Iris pigment epithelial cell (primary cell): ENCODE measurements around the gene RXRB.
A peak's percentile ranks its signal among the peaks of the same experiment; 100 is the strongest.
"Not testable (repeated sequence)": the region's sequence is repeated elsewhere in the genome, so short reads cannot be mapped to it uniquely, and the experiment has no call there.

Experiments
- DNase-seq: peaks from one replicate; pipeline ENCODE4 v3.0.0-alpha.2; 2011; ENCODE audit warnings: low read depth

The RXRB gene

DNA sequence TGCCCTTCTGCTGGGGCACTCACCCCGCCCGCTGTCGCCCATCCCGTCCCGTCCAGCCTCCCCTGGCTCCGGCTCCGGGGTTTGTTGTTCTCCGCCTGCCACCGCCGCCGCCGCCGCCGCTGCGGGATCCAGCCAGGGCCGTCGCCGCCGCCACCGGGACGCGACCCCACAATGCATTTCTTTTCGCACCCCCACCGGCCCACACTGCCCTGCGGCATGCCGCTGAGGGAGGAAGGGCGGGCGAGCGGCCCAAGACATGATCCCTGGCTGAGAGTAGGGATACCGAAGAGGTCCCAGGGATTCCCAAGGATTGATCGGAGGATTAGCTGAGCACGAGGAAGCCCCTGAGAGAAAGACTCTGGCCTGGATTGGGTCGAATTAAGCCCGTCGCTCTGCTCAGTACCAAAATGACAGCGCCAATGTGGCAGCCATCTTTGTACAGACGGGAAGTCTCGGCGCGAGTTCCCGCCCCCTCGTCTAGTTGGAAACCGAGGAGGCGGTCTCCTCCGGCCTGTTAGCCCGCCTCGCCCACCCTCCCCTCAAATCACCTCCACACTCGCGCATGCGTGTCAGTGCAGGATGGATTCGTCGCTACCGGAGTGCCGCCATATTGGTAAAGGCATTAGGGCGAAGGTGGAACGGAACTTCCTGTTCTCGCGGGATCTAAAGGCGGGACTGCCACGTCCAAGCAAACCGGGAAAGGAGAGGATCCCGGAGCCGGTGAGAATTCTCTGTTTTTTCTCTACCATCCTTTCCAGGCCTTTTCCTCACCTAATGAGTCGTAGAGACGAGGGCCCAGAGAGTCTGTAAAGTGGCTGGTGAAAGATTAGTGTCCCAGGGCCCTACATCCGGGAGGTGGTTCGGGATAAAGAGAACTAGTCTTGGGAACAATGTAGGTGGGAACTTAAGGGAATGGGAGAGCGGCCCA lies at the start of gene RXRB, which contains the start of gene SLC39A7:
Gene RXRB, minus strand, starts transcription at position 447 of the 928 bp plus-strand sequence. Its CDS starts 189 bp downstream, at position 258.
Gene SLC39A7, plus strand, starts transcription at position 649 of the 928 bp plus-strand sequence. CDS start 379 bp downstream, outside the sequence.
- DNase-seq: peak; percentile 99

DNA sequence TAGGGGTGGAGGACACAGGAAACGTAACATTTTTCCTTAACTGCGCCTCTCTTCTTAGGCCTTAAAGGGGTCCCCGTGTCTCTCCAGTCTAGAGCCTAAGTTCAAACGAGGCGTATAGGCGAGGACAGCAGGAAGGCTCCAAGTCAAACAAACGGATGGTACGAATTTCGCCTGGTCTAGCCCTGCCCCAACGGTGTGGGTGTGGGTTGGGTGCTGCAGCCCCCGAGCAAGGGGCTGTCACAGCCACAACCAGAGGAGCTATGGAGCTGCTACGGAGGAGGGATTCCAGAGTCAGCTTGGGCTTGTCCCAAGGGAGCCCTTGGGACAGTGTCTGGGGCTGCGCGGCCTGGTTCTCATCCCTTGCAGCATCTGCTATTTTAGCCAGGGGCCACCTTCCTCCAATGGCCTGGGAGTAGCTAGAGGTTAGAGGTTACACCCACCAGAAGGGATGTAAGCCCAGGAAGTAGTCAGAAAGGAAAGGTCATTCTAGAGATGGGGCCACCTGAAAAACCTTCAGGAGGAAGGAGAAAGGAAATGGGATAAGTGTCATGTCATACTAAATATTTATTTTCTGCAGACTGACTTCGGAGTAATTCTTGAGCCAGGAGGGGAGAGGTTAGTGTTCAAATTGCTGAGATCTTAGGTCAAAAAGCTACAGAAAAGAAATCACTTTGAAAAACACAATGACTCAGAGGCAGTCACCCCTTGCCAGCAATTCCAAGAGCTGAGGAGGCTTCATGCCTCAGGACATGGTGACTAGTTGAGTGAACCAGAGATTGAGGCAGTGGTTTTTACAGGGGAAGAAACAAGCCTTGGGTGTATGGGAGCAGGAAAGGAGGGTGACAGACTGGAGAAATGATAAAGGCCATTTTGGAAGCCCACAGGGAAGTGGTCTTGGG lies 49.5 kb upstream of the RXRB start:
- DNase-seq: peak; percentile 91

DNA sequence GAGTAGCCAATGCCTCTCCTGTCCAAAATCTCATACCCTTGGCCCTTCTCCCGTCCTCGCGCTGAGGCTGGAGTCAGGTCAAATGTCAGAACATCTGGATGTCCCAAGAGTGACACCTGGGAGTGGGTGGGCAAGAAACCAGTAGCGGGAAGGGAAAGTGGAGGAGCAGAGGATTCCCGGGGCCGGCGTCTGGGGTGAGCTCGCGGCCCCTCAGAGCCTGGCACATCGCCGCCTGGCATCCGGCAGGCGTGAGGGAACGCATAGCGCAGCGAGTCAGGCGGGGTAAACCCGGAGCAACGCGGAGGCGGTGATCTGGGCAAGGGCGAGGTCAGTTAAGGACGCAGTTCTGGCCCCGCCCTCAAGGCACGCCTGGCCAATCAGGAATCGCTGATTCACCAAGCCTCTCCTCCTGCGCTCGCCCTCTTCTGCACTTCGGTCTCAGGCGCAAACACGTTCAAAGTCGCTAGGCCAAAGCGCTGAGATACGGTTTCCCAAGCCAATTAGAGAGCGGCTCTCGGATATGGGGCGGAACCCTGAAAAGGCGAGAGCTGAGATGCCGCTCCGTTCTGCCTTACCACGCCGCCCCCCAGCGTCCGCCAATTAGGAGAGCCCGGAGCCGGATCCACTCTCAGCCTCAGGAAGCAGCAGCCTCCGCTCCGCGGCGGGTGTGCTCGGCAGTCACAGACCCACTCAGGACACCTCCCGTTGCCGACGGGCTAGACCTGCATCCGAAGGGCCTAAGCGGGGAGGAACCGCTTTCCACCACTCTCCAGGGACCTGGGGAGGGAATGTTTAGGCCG lies 48.7 kb upstream of the RXRB start:
- DNase-seq: peak; percentile 100

DNA sequence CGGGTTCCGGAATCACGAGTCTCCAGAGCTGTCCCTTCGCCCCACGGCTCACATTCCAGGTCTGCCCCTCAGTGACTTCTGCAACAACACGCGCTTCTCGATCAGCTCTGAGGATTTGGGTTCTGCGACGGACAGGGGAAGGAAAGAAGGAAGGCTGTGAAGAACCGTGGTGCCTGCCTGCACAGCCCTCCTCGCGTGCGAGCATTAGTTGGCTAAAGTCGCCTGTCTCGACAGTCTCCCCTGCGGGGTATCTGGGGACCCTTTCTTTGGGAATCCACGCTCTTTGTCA lies 48.1 kb upstream of the RXRB start:
- DNase-seq: peak; percentile 50

DNA sequence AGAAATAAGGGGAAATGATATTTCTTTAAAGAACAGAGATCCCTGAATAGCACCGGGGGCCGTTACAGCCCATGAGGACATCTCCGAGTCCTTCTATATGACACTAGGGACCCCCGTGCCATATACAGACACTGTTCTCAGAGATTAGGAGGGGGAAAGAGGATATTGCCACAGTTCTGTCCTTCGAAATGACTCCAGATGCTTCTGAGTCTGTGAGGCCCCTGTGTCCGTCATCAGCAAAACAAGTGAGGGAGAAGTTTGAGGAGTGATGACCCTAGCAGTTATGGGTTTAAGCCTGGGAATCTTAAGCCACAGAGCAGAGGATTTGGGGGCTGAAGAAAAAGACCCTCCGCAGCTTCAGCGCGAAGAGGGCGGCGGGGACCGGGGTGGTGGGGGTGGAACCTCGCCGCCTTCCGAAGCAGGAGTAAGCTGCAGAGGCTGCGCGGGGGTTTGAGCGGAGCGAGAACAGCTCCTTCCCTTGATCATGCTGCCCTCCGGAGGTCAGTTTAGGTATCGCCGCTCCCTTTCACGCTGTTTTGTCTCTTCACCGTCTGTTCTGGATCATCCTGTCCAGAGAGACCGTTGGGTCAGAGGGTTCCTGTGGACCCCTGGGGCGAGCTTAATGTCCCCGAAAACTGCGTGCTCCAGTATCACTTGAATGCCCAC lies 47.6 kb upstream of the RXRB start:
- DNase-seq: peak; percentile 82

DNA sequence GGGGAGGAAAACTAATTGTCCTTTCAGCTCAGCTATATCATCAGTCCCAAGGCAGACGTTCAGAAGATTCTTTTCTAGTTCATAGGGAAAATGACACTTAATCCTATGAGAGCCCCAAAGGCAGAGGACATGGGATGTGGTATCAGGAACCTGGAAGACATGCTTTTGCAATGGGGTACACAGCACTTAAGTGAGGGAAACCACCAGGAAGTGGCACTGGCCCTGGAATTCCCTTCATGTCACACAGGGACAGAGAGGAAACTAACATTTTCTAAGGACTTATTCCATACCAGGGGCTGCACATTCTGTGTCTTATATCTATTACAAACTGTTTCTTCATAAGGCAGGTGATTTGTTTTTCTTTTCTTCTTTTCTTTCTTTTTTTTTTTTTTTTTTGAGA lies 43.0 kb upstream of the RXRB start:
- DNase-seq: no peak

DNA sequence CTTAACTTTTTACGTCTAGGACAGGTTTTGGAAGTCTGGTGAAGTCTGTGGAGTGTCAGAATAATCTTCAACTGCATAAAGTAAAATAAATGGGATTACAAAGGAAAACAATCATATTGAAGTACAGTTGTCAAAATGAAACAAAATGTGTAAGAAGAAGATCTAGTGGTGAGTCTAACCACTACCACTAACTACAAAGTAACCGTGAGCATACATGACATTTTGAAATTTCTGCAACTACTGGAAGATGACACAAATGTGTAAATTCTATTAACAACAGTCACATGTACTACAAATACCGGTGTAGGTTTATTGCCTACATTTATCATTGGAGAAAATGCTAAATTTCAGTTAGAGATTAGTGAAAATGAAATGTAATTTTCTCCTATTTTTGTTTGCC lies 41.5 kb upstream of the RXRB start:
- DNase-seq: no peak

DNA sequence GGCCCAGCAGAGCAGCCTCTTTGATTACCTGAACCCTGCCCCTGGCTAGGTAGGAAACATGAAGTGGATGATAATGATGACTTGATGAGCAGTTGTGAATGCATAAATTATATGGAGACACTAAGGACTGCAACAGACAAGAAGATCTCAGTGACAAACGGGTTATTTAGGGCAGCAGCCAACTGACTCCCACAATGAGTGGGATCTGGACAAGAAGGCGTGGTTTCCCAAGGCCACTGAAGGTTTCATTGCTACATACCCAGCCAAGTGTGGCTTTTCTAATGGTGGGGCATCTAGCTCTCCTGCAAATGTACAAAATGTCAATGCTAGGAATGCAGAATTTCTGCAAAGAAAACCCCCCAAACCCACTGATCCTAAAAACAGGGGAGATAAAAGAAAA lies 37.3 kb upstream of the RXRB start:
- no peak for DNase-seq

DNA sequence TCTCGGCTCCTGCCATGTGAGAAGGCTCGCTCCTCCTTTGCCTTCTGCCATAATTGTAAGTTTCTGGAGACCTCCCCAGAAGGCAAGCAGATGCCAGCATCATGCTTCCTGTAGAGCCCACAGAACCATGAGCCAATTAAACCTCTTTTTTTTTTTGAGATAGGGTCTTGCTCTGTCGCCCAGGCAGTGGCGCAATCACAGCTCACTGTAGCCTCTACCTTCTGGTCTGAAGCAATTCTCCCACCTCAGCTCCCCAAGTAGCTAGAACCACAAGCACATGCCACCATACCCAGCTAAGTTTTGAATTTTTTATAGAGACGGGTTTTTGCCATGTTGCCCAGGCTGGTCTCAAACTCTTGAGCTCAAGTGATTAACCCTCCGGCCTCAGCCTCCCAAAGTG lies 36.4 kb upstream of the RXRB start:
- no peak for DNase-seq

DNA sequence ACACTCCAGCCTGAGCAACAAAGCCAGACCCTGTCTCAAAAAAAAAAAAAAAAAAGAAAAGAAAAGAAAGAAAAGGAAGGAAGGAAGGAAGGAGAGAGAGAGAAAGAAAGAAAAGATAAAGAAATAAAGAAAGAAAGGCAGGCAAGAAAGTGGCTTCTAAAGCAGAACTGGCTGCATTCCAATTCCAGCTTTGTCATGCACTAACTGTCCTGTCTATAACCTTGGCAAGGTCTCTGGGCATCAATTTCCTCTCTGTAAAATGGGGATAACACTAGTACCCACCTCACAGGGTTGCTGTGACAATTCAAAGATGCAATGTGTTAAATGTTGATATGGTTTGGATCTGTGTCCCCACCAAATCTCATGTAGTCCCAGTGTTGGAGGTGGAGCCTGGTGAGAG lies 35.9 kb upstream of the RXRB start:
- no peak for DNase-seq

DNA sequence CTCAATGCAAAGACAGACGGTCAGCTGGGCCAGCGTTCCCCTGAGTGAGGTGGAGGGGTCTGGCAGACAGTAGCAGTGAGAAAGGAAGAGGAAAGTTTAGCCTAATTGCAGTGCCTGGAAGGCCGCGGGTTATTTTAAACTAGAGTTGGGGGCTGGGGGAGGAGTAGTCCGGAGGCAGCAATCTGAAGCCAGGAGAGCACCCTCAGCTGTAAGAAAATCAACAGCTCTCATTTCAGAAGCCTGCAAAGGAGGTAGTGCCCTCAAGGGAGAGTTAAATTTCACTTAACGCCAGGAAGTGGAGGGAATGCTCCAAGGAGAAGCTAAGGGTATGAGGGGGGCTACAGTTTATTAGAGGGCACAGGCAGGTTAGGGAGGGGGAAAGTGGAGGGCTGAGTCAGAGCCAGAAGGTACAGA lies 34.8 kb upstream of the RXRB start:
- no peak for DNase-seq

DNA sequence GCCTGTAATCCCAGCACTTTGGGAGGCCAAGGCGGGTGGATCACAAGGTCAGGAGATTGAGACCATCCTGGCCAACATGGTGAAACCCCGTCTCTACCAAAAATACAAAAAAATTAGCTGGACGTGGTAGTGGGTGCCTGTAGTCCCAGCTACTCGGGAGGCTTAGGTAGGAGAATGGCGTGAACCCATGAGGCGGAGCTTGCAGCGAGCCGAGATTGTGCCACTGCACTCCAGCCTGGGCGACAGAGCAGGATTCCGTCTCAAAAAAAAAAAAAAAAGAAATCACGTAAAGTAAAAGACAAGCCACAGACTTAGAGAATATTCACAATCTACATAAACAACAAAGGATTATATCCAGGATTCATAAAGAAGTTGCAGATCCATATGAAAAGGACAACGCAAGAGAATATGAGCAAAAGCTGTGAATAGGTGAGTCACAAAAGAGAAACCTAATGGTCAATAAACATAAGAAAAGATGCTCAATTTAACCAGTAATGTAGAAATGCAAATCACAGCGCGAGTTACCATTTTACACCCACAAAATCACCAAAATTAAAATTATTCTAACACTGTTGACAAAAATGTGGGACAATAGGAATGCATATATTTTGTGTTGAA lies 26.1 kb upstream of the RXRB start:
- not testable (repeated sequence) for DNase-seq

DNA sequence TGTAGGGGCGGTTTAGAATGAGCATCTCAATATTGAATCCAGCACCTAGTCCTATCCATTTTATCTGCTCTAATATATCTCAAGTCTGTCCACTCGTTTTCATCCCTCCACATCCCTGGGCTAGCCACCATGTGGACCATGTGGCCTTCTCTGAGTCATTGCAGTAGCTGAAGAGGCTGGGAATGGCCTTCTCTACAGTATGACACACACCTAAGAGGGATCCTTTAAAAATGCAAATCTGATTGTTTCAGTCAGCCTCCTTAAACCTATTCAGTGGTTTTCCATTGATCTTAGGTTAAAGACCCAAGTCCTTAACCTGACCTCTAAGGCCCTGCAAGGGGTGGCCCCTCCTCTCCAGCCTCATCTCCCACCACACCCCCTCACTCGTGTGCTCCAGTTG lies 17.2 kb upstream of the RXRB start:
- no peak for DNase-seq

DNA sequence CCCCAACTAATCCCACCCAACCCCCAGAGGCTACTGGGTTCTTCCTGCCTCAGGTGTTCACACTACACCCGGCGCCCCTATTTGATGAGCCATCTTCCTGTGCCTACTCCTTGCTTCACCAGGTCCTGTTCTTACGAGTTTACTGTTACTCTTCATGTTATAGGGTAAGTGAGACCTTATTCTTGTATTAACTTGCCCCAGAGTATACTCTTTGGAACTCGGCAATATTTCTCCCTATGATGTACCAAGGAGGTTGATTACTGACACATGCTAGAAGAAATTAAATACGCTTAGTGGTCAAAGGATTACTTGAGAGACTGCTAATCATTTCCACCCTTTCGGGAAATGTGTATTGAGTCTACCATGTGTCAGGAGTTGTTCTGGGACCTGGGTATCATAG lies 16.8 kb upstream of the RXRB start:
- no peak for DNase-seq

DNA sequence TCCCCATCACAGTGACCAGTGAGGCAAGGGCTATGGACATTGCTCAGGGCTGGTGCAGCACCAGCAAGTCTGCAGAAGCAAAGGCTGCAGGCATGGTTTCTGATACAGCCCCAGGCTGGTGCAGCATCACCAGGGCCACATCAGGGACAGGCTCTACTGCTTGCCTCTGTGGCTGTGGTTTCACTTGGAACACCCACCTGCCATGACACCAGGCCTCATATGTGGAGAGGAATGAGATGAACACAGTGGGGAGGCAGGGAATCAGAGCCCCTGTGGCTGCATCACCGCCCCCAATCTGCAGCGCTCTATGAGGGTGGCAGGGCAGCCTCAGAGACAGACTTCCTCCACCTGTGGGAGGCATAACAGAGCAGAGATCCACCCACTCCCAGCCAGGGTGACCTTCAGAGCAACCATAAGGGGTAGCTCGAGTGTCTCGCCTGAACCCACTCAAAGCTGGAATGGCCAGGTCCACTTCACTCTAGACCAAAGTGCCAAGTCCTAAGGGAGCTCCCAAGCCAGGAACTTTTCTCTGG lies 15.7 kb upstream of the RXRB start:
- DNase-seq: no peak

DNA sequence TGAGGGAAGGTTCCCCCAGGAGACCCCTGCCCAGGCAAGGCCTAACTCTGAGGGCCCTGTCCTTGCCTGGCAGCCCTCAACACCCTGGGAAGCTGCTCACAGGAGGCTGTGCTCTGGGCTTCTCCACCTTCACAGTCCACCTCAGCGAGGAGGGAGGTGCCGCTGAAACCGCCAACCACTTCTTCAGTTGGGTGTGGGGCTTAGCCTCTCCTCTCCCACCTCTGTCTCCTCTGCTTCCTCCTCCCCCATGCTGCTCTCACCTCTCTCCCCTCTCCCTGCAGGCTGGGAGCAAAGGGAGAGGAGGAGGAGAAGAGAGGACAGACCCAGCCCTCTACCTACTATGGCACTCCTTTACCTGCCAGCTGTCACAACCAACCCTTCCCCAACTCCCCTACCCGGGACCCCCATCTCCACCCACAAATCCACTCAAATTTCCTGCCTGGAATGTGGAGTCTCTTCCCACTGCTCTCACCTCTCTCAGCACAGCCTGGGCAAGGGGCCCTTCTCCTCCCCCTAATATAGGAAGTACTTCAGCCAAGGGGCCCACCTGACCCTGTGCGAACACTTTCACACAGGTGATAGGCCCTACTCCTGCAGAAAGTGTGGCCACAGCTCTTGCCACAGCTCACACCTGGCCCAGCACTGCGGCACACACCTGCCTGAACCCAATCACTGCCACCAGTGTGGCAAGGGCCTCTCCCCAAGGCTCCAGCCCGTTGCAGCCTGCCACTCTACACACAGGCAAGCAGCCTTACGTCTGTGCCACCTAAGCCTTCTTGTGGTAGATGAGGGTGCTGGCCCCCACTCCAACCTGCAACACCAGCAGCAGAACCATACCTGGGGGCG lies 15.0 kb upstream of the RXRB start:
- no peak for DNase-seq

DNA sequence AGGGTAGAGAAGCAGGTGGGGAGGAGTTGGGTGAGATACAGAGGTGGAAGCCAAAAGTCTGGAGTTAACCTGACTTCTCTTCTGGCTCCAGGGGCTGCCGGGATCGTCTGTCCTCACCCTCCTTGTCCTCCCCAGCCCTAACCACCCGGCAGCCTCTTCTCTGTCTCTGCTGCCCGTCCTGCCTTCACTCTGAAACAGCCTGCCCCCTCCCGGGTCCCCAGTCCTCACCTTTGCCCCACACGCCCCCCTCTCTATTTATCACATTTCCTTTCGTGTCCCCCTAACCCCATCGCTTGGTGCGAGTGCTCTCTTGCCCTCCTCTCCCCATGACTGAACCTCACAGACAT lies 13.5 kb upstream of the RXRB start:
- DNase-seq: no peak

DNA sequence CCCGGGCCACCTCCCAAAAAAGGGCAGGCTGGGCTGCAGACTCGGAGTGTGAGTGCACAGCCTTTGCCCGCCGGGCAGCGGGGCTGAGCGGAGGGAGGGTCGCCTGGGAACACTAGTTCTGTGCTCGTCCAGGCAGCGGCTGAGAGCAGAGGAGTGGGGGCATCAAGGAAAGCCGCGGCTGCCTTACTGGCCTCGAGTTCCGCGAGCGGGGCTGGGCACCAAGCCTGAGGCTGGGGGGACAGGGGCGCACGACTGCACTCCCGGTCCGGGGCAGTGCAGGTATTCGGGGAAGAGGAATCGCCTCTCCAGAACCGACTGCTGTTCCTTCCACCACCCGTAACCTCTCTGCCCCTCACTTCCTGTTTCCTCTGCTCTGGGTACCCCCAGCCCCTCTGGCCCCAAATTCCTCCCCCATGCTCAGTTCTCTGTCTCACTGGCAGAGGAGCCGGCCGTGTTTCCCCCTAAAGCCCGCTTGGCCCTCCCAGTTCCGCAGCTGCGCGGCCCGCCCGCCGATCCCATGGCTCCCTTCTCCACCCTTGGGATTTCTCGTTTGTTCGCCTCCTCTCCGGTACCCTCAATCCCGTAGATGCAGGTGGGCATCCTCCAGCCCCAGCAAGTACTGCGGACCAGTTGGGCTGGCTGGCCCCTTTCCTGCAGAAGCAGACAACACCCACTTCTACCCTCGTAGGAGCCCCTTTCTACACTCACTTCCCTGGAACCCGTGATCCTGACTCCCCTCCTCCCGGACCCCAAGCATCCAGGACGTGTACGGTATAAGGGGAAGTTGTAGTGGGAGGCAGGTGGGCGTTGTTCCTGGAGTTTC lies 12.9 kb upstream of the RXRB start:
- DNase-seq: no peak

DNA sequence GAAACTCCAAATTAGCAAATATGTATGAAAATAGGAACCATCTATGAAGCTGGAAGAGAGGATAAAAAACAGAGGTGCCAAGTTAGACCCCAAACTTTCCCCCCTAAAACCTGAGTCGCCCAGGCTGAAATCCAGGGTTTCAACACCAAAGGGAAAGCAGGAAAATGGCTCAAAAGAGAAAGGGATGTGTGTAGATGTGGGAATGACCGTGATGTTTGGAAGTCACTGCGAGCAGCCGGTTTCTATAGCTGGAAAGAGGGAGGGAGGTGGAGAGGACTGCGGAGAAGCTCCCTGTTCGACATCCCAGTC lies 12.3 kb upstream of the RXRB start:
- no peak for DNase-seq
